Measurements from ENCODE around the gene SPDEF. TPM values are rescaled to one million over a fixed set of nuclear protein-coding genes. Genes with fewer than 3 reads are reported as not detected.

SPDEF gene
- total and polyA plus RNA-seq, 2 of the 13 experiments (the other 11 are each of a cell fraction or from before 2014, with no cell fraction given) = not detected

DNA sequence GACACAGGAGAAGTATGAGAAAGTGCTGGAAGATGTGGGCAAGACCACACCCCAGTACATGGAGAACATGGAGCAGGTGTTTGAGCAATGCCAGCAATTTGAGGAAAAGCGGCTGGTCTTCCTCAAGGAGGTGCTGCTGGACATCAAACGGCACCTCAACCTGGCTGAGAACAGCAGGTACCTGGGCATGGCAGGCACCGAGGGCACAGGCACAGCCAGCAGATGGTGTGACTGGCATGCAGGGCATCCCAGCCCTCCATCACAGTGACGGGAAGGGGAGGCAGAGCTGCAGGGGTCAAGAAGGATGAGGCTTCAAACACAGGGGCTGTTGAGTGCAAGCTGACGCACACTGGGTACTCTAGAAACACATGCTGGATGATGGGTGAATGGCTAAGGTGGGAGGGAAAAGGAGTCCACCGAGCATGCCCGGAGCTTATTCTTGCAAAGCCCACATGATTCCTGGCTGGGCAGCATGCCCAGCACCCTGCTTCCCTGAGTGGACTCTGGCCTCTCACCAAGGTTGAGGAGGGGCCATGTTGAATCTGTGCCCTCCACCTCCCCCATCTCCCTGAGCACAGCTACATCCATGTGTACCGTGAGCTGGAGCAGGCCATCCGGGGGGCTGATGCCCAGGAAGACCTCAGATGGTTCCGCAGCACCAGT lies 26.3 kb downstream of the SPDEF start (continued):
- TF ChIP-seq CERS6 (CRISPR knock-in tag; IDR thresholded peaks at IDR 0.05) (no peak), FOXO1 (CRISPR knock-in tag; IDR thresholded peaks at IDR 0.05) (no peak), HIC2 (CRISPR knock-in tag; IDR thresholded peaks at IDR 0.05; ENCODE audit: low read depth) (peak; percentile 85), MYPOP (CRISPR knock-in tag; IDR thresholded peaks at IDR 0.05) (no peak), HNRNPL (IDR thresholded peaks at IDR 0.05; ENCODE audit: low read depth, low read length) (peak; percentile 60; the same call in 1 of the 2 replicates), PRMT3 (CRISPR knock-in tag; IDR thresholded peaks at IDR 0.05; ENCODE audit: borderline replicate concordance, low read depth) (no peak), RELA (CRISPR knock-in tag; IDR thresholded peaks at IDR 0.05) (no peak), ZNF281 (CRISPR knock-in tag; IDR thresholded peaks at IDR 0.05; ENCODE audit: borderline replicate concordance) (peak; percentile 38; the same call in 1 of the 2 replicates), RBM39 (IDR thresholded peaks at IDR 0.05; ENCODE audit: low read depth, low read length, poor library complexity, severe bottlenecking) (no peak), TBP (CRISPR knock-in tag; IDR thresholded peaks at IDR 0.05) (no peak), ZNF891 (CRISPR knock-in tag; IDR thresholded peaks at IDR 0.05) (no peak), ZNF24 (IDR thresholded peaks at IDR 0.05) (no peak), ZNF513 (CRISPR knock-in tag; conservative IDR thresholded peaks at IDR 0.05) (no peak)
- TF ChIP-seq, protein P1, sequence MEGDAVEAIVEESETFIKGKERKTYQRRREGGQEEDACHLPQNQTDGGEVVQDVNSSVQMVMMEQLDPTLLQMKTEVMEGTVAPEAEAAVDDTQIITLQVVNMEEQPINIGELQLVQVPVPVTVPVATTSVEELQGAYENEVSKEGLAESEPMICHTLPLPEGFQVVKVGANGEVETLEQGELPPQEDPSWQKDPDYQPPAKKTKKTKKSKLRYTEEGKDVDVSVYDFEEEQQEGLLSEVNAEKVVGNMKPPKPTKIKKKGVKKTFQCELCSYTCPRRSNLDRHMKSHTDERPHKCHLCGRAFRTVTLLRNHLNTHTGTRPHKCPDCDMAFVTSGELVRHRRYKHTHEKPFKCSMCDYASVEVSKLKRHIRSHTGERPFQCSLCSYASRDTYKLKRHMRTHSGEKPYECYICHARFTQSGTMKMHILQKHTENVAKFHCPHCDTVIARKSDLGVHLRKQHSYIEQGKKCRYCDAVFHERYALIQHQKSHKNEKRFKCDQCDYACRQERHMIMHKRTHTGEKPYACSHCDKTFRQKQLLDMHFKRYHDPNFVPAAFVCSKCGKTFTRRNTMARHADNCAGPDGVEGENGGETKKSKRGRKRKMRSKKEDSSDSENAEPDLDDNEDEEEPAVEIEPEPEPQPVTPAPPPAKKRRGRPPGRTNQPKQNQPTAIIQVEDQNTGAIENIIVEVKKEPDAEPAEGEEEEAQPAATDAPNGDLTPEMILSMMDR (CRISPR knock-in tag; IDR thresholded peaks at IDR 0.05) = peak; percentile 48
- TF ChIP-seq, protein P2, sequence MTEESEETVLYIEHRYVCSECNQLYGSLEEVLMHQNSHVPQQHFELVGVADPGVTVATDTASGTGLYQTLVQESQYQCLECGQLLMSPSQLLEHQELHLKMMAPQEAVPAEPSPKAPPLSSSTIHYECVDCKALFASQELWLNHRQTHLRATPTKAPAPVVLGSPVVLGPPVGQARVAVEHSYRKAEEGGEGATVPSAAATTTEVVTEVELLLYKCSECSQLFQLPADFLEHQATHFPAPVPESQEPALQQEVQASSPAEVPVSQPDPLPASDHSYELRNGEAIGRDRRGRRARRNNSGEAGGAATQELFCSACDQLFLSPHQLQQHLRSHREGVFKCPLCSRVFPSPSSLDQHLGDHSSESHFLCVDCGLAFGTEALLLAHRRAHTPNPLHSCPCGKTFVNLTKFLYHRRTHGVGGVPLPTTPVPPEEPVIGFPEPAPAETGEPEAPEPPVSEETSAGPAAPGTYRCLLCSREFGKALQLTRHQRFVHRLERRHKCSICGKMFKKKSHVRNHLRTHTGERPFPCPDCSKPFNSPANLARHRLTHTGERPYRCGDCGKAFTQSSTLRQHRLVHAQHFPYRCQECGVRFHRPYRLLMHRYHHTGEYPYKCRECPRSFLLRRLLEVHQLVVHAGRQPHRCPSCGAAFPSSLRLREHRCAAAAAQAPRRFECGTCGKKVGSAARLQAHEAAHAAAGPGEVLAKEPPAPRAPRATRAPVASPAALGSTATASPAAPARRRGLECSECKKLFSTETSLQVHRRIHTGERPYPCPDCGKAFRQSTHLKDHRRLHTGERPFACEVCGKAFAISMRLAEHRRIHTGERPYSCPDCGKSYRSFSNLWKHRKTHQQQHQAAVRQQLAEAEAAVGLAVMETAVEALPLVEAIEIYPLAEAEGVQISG (CRISPR knock-in tag; IDR thresholded peaks at IDR 0.05) = no peak

All from HepG2 (cell line).